ENCODE measurements around the gene CSNK1D.

Gene CSNK1D

GRCh38 chr17:82266142-82266541 lies 7.4 kb downstream of the CSNK1D start:
- ChIA-PET CTCF (interaction anchor here (1.3 kb wide), 1 partner anchor 30 kb away, joined by 4 read pairs; no protein-coding TSS in a partner anchor), POLR2A (interaction anchor here (0.6 to 0.7 kb wide), 3 partner anchors 27 to 31 kb away, joined by 3 to 5 read pairs (median 4); no protein-coding TSS in a partner anchor)
- TF ChIP-seq ZNF140 (tag by site-specific recombination; IDR thresholded peaks at IDR 0.05) = no peak
- no peak for TF ChIP-seq ZNF600 (tag by site-specific recombination; IDR thresholded peaks at IDR 0.05)
- TF ChIP-seq ZBTB8A (tag by site-specific recombination; IDR thresholded peaks at IDR 0.05) = no peak
- TF ChIP-seq ZNF791 (tag by site-specific recombination; IDR thresholded peaks at IDR 0.05) = no peak
- TF ChIP-seq ZNF660 (tag by site-specific recombination; IDR thresholded peaks at IDR 0.05) = no peak
- no peak for TF ChIP-seq ZNF768 (tag by site-specific recombination; IDR thresholded peaks at IDR 0.05)
- no peak for TF ChIP-seq ZNF510 (tag by site-specific recombination; IDR thresholded peaks at IDR 0.05; ENCODE audit: insufficient replicate concordance)
- no peak for TF ChIP-seq TCF7L2 (IDR thresholded peaks at IDR 0.05; ENCODE audit: borderline replicate concordance, low read depth, low read length)
- TF ChIP-seq ZNF658 (tag by site-specific recombination; IDR thresholded peaks at IDR 0.05) = no peak
- no peak for TF ChIP-seq ZBTB48 (tag by site-specific recombination; IDR thresholded peaks at IDR 0.05)
- TF ChIP-seq ZBTB21 (tag by site-specific recombination; IDR thresholded peaks at IDR 0.05) = no peak
- TF ChIP-seq ZNF2 (tag by site-specific recombination; IDR thresholded peaks at IDR 0.05) = no peak
- TF ChIP-seq ZNF354C (tag by site-specific recombination; IDR thresholded peaks at IDR 0.05; ENCODE audit: borderline replicate concordance, low read depth) = no peak
- no peak for TF ChIP-seq ZNF174 (tag by site-specific recombination; IDR thresholded peaks at IDR 0.05)
- H3K4me3 ChIP-seq (ENCODE audit: low read depth, low read length) = no peak overlapping the region
- no peaks in the 10 kb centered on the region for H3K9me3 ChIP-seq (ENCODE audit: control insufficient read depth, insufficient read depth, low read depth, low read length)
- peaks cover 26% of the 10 kb centered on the region for H3K4me1 ChIP-seq (ENCODE audit: control insufficient read depth, insufficient read depth, low read length)
- no peak overlapping the region for H3K27ac ChIP-seq (ENCODE audit: extremely low read depth, low read depth, low read length)
- peaks cover 51 to 98% of the 10 kb centered on the region in 2 experiments for H3K36me3 ChIP-seq (ENCODE audit: control insufficient read depth in 2 of 2, insufficient read depth in 1 of 2, low read length in 2 of 2)

- peaks cover 59 to 98% of the 10 kb centered on the region in 2 experiments for H3K36me3 ChIP-seq (ENCODE audit: control insufficient read depth in 2 of 2, insufficient read depth in 1 of 2, low read length in 2 of 2)
- H3K9me3 ChIP-seq (ENCODE audit: control insufficient read depth, insufficient read depth, low read depth, low read length) = no peaks in the 10 kb centered on the region
- TF ChIP-seq ZNF169 (tag by site-specific recombination; IDR thresholded peaks at IDR 0.05) (no peak), ZNF704 (tag by site-specific recombination; IDR thresholded peaks at IDR 0.05) (no peak), OVOL3 (tag by site-specific recombination; IDR thresholded peaks at IDR 0.05) (no peak), ZBTB10 (tag by site-specific recombination; IDR thresholded peaks at IDR 0.05) (no peak), MZF1 (tag by site-specific recombination; IDR thresholded peaks at IDR 0.05; ENCODE audit: borderline replicate concordance) (no peak), ZNF280D (tag by site-specific recombination; IDR thresholded peaks at IDR 0.05) (no peak), SP3 (tag by site-specific recombination; IDR thresholded peaks at IDR 0.05) (no peak), SP2 (tag by site-specific recombination; IDR thresholded peaks at IDR 0.05) (no peak), YY1 (tag by site-specific recombination; IDR thresholded peaks at IDR 0.05) (no peak), ZFP37 (tag by site-specific recombination; IDR thresholded peaks at IDR 0.05) (no peak), GLI4 (tag by site-specific recombination; IDR thresholded peaks at IDR 0.05) (no peak), ZNF202 (tag by site-specific recombination; IDR thresholded peaks at IDR 0.05; ENCODE audit: borderline replicate concordance) (no peak), KLF16 (tag by site-specific recombination; IDR thresholded peaks at IDR 0.05) (no peak), ZNF274 (IDR thresholded peaks at IDR 0.05; ENCODE audit: low read length) (no peak), ZNF274 (tag by site-specific recombination; IDR thresholded peaks at IDR 0.05; ENCODE audit: borderline replicate concordance) (no peak), ZFP69B (tag by site-specific recombination; IDR thresholded peaks at IDR 0.05) (no peak), ZNF37A (tag by site-specific recombination; IDR thresholded peaks at IDR 0.05) (no peak), ZNF621 (tag by site-specific recombination; IDR thresholded peaks at IDR 0.05) (no peak), ZNF571 (tag by site-specific recombination; IDR thresholded peaks at IDR 0.05) (no peak)
- H3K27ac ChIP-seq (ENCODE audit: extremely low read depth, low read depth, low read length) = no peak overlapping the region
- no peak overlapping the region for H3K4me3 ChIP-seq (ENCODE audit: low read depth, low read length)
- CTCF ChIA-PET = no interaction called here
- POLR2A ChIA-PET = interaction anchor here (1.4 kb wide), 1 partner anchor 29 kb away, joined by 9 read pairs; no protein-coding TSS in a partner anchor
- peaks cover 11% of the 10 kb centered on the region for H3K4me1 ChIP-seq (ENCODE audit: control insufficient read depth, insufficient read depth, low read length)
Measured at GRCh38 chr17:82263641-82264040, 9.9 kb downstream of the CSNK1D start.
